ENCODE results near the gene CST9L. TPM values are rescaled to one million over a fixed set of nuclear protein-coding genes. Genes with fewer than 3 reads are reported as not detected.

Gene CST9L
- total RNA-seq = not detected

- no peaks in the 10 kb centered on the region for H3K9me3 Mint-ChIP-seq (ENCODE audit: low read depth)
- no peak within 1 kb of the TSS for H3K4me3 Mint-ChIP-seq
- intact Hi-C loops (cut with DNase I, micrococcal nuclease) = no loop called here
- no peak for DNase-seq
- CTCF ChIA-PET = interaction anchor here (0.5 to 1.2 kb wide), 2 partner anchors 13 to 369 kb away, joined by 3 read pairs; no protein-coding TSS in a partner anchor
- H3K36me3 Mint-ChIP-seq (ENCODE audit: low read depth) = no peaks in the 10 kb centered on the region
- POLR2A ChIA-PET = no interaction called here
- H3K27ac Mint-ChIP-seq = no peak within 1 kb of the TSS
- no peaks in the 10 kb centered on the region for H3K27me3 Mint-ChIP-seq
- no peaks in the 10 kb centered on the region for H3K4me1 Mint-ChIP-seq
- ATAC-seq = no peak
Measured at GRCh38 chr20:23568320-23568970, at the start of gene CST9L. TSS of gene CST9L (minus strand) at chr20:23568484. CDS start at chr20:23568450, 34 bp downstream.

DNA sequence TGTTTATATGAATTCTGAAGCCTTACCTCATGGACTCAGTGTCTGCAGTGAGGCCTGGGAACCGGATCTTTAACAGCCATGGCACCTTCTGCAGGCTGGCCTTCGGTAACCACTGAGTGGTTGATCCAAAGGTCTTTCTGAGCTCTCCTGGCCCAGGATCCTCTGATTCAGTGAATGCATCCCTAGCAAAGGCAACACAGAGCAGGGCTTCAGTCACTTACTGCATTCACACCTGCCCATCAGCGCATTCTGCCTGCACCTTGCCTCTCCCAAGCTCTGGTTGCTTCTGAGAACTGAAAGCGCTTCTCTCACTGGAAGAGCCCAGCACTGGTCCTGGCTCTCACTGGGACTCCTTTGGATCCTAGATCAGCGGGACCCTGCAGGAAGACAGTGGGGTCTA lies 45.9 kb upstream of the CST9L start:
- ChIA-PET CTCF (no interaction called here), POLR2A (no interaction called here)
- ATAC-seq = no peak
- H3K4me1 Mint-ChIP-seq = no peaks in the 10 kb centered on the region
- H3K27ac Mint-ChIP-seq = no peak overlapping the region
- H3K27me3 Mint-ChIP-seq = peaks cover 7% of the 10 kb centered on the region
- intact Hi-C loops (cut with DNase I, micrococcal nuclease) = no loop called here
- no peaks in the 10 kb centered on the region for H3K36me3 Mint-ChIP-seq (ENCODE audit: low read depth)
- no peaks in the 10 kb centered on the region for H3K9me3 Mint-ChIP-seq (ENCODE audit: low read depth)
- no peak overlapping the region for H3K4me3 Mint-ChIP-seq
- no peak for DNase-seq

DNA sequence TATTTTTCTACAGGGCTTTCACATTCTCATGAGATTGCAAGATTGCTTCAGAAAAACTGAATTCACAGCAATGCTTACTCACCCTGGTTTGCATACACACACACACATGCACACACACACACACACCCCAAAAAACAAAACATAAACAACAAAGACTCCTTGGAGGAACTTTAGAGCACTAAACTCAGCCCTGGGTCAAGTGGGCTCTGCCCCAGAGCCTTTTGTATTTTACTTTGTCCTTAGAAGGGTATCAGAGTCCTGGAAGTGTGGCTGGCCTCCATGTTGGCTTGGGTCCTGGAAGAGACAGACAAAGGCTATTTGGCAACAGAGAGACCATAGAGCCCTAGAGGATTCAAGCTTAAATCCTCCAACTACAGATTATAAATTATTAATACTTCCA lies 45.4 kb upstream of the CST9L start:
- Mint-ChIP-seq H3K27ac (no peak overlapping the region), H3K36me3 (ENCODE audit: low read depth) (no peaks in the 10 kb centered on the region), H3K9me3 (ENCODE audit: low read depth) (no peaks in the 10 kb centered on the region), H3K27me3 (peaks cover 6% of the 10 kb centered on the region), H3K4me1 (no peaks in the 10 kb centered on the region), H3K4me3 (no peak overlapping the region)
- no peak for ATAC-seq
- no peak for DNase-seq
- CTCF ChIA-PET = no interaction called here
- POLR2A ChIA-PET = no interaction called here
- intact Hi-C loops (cut with DNase I, micrococcal nuclease) = no loop called here

DNA sequence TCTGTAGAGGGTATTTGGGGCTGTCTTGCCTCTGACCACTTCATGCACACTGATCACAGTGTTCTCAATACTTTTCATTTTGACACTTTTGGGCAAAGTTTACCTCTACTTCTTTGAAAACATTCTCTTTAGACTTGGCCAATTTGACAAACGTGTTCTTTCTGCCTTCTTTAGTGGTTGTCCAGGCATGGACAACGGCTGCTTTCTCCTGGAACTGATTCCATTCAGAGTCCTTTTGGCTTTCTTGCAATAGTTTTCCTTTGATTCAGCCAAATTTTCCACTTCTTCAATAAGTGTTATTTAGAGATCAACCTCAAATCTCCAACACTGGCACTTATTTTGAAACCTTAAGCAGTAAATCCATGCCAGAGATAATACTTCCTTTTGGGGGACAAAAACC lies 44.1 kb upstream of the CST9L start:
- Mint-ChIP-seq H3K27me3 (peaks cover 2% of the 10 kb centered on the region), H3K4me1 (no peaks in the 10 kb centered on the region), H3K9me3 (ENCODE audit: low read depth) (no peaks in the 10 kb centered on the region), H3K27ac (no peak overlapping the region), H3K4me3 (no peak overlapping the region), H3K36me3 (ENCODE audit: low read depth) (no peaks in the 10 kb centered on the region)
- ATAC-seq (no peak), DNase-seq (no peak)
- POLR2A ChIA-PET = no interaction called here
- CTCF ChIA-PET = interaction anchor here (0.8 kb wide), 1 partner anchor 76 kb away, joined by 3 read pairs; no protein-coding TSS in a partner anchor
- intact Hi-C loops (cut with DNase I, micrococcal nuclease) = no loop called here

DNA sequence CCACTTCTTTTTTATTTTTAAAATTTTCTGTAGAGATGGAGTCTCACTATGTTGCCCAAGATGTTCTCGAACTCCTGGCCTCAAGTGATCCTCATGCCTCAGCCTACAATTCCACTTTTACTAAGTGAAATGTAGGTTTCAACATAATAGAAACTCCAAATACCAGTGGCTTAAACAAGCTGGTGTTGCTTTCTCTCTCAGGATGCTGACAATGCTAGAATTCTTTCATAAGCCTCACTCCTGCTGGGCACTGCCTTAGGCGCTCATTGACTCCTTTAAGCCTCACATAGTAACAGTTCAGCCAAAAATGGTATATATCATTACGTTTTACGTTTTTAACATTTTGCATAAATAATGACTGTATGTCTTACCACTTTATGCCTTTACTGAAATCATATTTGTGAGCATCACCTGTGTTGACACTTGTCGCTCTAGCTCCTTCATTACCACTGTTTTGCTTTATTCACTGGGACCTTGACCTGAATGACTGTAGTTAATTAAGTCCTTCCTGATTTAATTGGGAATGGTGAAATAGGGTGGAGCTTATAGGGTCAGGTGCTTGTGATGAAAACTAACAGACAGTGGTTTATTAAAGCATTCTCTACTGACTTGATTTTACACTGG lies 41.3 kb upstream of the CST9L start:
- ATAC-seq (no peak), DNase-seq (no peak)
- H3K4me3 Mint-ChIP-seq = no peak overlapping the region
- no peaks in the 10 kb centered on the region for H3K9me3 Mint-ChIP-seq (ENCODE audit: low read depth)
- no peaks in the 10 kb centered on the region for H3K27me3 Mint-ChIP-seq
- intact Hi-C loops (cut with DNase I, micrococcal nuclease) = loop anchor here in 1 of 2 experiments (5.0 kb wide), 1 partner anchor 257 kb away; the partner anchor contains the start of gene NXT1
- no peaks in the 10 kb centered on the region for H3K36me3 Mint-ChIP-seq (ENCODE audit: low read depth)
- H3K4me1 Mint-ChIP-seq = no peaks in the 10 kb centered on the region
- no peak overlapping the region for H3K27ac Mint-ChIP-seq
- ChIA-PET POLR2A (no interaction called here), CTCF (interaction anchor here (1.1 to 5.2 kb wide), 3 partner anchors 164 to 389 kb away, joined by 3 to 28 read pairs (median 3); no protein-coding TSS in a partner anchor)

GRCh38 chr20:23608251-23608846 lies 40.1 kb upstream of the CST9L start:
- ATAC-seq = no peak
- no peaks in the 10 kb centered on the region for H3K4me1 Mint-ChIP-seq
- H3K27me3 Mint-ChIP-seq = no peaks in the 10 kb centered on the region
- H3K27ac Mint-ChIP-seq = no peak overlapping the region
- ChIA-PET POLR2A (no interaction called here), CTCF (interaction anchor here (0.6 to 5.2 kb wide), 3 partner anchors 165 to 388 kb away, joined by 3 to 28 read pairs (median 9); no protein-coding TSS in a partner anchor)
- H3K4me3 Mint-ChIP-seq = no peak overlapping the region
- no peak for DNase-seq
- H3K36me3 Mint-ChIP-seq (ENCODE audit: low read depth) = no peaks in the 10 kb centered on the region
- no peaks in the 10 kb centered on the region for H3K9me3 Mint-ChIP-seq (ENCODE audit: low read depth)
- intact Hi-C loops (cut with DNase I, micrococcal nuclease) = loop anchor here in 1 of 2 experiments (5.0 kb wide), 1 partner anchor 256 kb away; the partner anchor contains the start of gene NXT1

DNA sequence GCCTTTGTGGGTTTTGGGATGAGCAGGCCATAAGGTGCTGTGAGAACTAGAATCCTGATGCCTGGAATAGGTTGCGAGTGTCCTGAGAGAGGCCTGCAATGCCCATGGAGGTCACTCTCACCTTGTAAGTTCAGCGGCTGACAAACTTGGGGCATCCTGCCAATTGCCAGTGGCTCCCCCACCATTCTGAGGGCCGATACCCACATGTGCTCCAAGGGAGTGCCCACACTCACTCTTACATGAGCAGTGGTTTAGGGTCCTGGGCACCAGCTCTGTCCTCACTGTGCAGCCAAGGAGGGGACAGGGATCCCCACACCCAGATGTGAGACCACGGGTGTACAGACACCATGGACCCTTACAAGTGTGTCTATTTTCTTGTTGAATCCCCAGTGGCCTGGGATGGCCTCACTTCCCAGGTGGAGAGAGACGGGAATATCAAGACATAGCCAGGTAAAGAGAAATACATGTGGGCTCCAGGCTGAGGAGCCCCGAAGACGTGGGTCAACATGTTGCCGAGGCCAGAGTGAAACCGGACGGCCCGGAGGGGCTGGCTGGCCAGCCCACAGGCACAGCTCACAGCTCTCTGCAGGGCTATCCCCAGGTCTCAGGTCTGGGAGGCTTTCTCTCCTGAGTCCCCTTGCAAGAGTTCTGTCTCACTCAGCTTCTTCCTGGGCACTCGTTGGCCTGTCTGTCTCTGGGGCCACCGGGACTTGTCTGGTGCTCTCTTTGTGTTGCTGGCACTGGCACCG lies 39.4 kb upstream of the CST9L start:
- Mint-ChIP-seq H3K4me3 (no peak overlapping the region), H3K9me3 (ENCODE audit: low read depth) (no peaks in the 10 kb centered on the region), H3K36me3 (ENCODE audit: low read depth) (no peaks in the 10 kb centered on the region), H3K4me1 (no peaks in the 10 kb centered on the region), H3K27me3 (no peaks in the 10 kb centered on the region), H3K27ac (no peak overlapping the region)
- no peak for DNase-seq
- ATAC-seq = no peak
- ChIA-PET CTCF (interaction anchor here (1.0 to 5.2 kb wide), 3 partner anchors 9 to 165 kb away, joined by 3 to 28 read pairs (median 4); no protein-coding TSS in a partner anchor), POLR2A (no interaction called here)
- intact Hi-C loops (cut with DNase I, micrococcal nuclease) = loop anchor here in 1 of 2 experiments (5.0 kb wide), 1 partner anchor 255 kb away; the partner anchor contains the start of gene NXT1

DNA sequence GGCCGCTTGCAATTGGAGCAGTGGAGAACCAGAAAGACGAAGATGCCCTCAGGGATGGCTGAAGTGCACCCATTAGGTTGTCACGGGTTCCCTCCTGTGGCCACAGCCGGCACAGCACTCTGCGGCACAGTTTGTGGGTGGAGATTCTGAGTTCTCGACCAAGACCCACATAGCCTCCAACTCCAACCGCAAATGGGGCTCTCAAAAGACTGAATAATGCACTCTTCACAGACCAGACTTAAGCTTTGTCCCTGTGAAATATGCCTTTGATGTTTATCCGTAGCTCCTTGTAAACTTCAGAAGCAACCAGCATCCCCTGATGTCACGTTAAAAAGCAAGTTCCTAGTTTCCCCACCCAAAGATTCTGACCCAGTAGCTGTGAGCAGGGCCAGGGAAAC lies 38.4 kb upstream of the CST9L start:
- H3K36me3 Mint-ChIP-seq (ENCODE audit: low read depth) = no peaks in the 10 kb centered on the region
- CTCF ChIA-PET = interaction anchor here (1.0 to 5.2 kb wide), 4 partner anchors 8 to 164 kb away, joined by 3 to 28 read pairs (median 4); no protein-coding TSS in a partner anchor
- peak; percentile 84 for ATAC-seq

DNA sequence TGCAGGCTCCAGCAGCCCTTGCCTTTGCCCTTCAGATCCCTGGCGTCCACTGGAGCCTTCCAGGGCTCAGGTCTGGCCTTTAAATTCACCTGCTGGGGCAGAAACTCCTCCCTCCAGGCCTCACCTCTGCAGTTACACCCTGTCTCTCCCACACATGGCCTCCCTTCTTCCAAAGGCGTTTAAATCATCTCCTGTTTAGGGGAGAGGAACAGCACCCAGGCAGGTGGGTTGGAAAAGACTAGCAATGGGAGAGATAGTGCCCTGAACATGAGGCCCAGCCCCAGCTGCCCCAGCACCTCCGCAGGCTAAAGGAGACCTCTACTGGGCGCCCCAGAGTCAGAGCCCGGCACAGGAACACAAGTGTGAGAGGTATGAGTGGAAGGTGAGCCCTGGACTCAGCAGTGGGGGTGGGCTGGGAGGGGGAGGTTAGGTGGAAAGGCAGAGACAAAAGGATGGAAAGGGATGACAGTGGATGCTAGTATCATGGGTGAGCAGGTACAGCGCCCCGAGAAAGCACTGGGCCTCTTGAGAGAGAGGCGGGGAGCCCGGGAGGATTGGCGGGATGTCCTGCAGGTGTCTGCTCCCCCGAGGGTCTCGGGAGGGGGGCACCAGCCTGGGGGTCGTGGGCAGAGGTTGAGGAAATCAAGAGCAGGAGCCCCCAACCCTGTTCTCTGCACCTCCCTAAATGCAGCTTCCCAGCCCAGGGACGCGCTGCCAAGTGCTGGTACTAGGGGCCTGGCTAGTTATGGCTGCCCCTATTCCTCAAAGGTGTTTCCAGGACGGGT lies 37.8 kb upstream of the CST9L start, which contains the start of gene CST9:
CST9 (minus strand) TSS at position 51 of the 785 bp plus-strand sequence. CDS start 53 bp downstream, outside the sequence.
- CTCF ChIA-PET = interaction anchor here (1.1 to 5.2 kb wide), 2 partner anchors 66 to 163 kb away, joined by 3 to 28 read pairs; no protein-coding TSS in a partner anchor
- intact Hi-C loops (cut with DNase I, micrococcal nuclease) = loop anchor here (1.0 to 5.0 kb wide), 2 partner anchors 165 to 254 kb away; partner anchors contain the start of gene NXT1 (in 1 of the 2)

More for the DNA sequence above, 38.4 kb upstream of the CST9L start:
- peak; percentile 83 for DNase-seq
- Mint-ChIP-seq H3K27ac (no peak overlapping the region), H3K9me3 (ENCODE audit: low read depth) (no peaks in the 10 kb centered on the region), H3K4me3 (no peak overlapping the region), H3K27me3 (no peaks in the 10 kb centered on the region), H3K4me1 (no peaks in the 10 kb centered on the region)
- POLR2A ChIA-PET = no interaction called here
- intact Hi-C loops (cut with DNase I, micrococcal nuclease) = loop anchor here (1.0 to 5.0 kb wide), 2 partner anchors 165 to 254 kb away; partner anchors contain the start of gene NXT1 (in 1 of the 2)

GRCh38 chr20:23604306-23604705 lies 36.0 kb upstream of the CST9L start:
- Mint-ChIP-seq H3K36me3 (ENCODE audit: low read depth) (no peaks in the 10 kb centered on the region), H3K27me3 (no peaks in the 10 kb centered on the region), H3K27ac (no peak overlapping the region), H3K4me1 (no peaks in the 10 kb centered on the region), H3K9me3 (ENCODE audit: low read depth) (no peaks in the 10 kb centered on the region), H3K4me3 (no peak overlapping the region)
- ATAC-seq (no peak), DNase-seq (no peak)
- POLR2A ChIA-PET = no interaction called here
- CTCF ChIA-PET = interaction anchor here (3.8 kb wide), 1 partner anchor 163 kb away, joined by 13 read pairs; no protein-coding TSS in a partner anchor
- intact Hi-C loops (cut with DNase I, micrococcal nuclease) = no loop called here

More for the DNA sequence above, 37.8 kb upstream of the CST9L start, which contains the start of gene CST9:
- no peaks in the 10 kb centered on the region for H3K36me3 Mint-ChIP-seq (ENCODE audit: low read depth)
- no peak for DNase-seq
- no peak for ATAC-seq
- no peak within 1 kb of the TSS for H3K27ac Mint-ChIP-seq
- no peak within 1 kb of the TSS for H3K4me3 Mint-ChIP-seq
- no peaks in the 10 kb centered on the region for H3K9me3 Mint-ChIP-seq (ENCODE audit: low read depth)
- H3K27me3 Mint-ChIP-seq = no peaks in the 10 kb centered on the region
- POLR2A ChIA-PET = no interaction called here
- H3K4me1 Mint-ChIP-seq = no peaks in the 10 kb centered on the region

Measured in activated CD4-positive, alpha-beta T cell treated with anti-CD3 and anti-CD28 coated beads for 36 hours (primary cell).